ENCODE data around the gene SS18L1.

DNA sequence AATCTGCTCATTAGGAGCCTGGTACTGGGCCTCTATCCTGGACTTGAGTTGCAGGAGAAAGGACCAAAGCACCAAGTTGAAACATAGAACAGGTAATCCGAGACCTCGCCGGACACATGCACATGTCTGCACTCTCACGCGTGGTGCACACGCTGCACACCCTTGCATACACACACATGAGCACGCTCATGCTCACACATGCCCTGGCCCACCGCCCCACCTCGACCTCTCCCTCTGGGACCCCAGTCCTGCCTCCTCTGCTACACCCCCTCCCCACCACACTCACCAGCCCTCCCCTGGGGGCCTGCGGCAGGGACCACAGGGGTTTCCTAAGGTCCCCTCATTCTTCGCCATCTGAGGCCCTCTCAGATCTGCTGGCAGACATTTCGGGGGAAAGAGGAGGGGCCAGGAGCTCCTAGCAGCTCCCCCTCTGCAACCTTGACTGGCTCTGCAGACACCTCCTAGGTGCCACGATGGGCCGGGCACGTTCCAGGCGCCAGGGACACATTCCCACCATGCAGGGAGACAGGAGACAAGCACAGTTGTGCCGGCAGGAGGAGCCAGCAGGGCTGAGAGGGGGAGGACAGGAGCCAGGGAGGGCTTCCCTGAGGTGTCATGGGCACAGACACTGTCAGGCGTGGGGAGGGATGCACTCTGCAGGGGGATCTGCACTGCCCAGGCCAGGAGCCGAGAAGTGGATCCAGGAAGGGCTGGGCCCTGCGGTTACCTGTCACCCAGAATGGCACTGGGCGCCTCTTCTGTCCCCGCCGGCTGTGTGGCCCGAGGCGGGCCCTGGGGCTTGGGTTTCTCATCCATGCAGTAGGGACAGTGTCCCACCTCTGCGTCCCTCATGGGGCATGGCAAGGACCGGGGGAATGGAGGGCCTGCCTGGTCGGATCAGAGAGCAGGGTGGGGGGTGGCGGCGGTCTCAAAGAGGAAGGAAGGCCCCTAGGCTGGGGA, 46.9 kb upstream of the SS18L1 start:
- TF ChIP-seq, protein P1, sequence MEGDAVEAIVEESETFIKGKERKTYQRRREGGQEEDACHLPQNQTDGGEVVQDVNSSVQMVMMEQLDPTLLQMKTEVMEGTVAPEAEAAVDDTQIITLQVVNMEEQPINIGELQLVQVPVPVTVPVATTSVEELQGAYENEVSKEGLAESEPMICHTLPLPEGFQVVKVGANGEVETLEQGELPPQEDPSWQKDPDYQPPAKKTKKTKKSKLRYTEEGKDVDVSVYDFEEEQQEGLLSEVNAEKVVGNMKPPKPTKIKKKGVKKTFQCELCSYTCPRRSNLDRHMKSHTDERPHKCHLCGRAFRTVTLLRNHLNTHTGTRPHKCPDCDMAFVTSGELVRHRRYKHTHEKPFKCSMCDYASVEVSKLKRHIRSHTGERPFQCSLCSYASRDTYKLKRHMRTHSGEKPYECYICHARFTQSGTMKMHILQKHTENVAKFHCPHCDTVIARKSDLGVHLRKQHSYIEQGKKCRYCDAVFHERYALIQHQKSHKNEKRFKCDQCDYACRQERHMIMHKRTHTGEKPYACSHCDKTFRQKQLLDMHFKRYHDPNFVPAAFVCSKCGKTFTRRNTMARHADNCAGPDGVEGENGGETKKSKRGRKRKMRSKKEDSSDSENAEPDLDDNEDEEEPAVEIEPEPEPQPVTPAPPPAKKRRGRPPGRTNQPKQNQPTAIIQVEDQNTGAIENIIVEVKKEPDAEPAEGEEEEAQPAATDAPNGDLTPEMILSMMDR (IDR thresholded peaks at IDR 0.05) = no peak
- TF ChIP-seq, protein P2, sequence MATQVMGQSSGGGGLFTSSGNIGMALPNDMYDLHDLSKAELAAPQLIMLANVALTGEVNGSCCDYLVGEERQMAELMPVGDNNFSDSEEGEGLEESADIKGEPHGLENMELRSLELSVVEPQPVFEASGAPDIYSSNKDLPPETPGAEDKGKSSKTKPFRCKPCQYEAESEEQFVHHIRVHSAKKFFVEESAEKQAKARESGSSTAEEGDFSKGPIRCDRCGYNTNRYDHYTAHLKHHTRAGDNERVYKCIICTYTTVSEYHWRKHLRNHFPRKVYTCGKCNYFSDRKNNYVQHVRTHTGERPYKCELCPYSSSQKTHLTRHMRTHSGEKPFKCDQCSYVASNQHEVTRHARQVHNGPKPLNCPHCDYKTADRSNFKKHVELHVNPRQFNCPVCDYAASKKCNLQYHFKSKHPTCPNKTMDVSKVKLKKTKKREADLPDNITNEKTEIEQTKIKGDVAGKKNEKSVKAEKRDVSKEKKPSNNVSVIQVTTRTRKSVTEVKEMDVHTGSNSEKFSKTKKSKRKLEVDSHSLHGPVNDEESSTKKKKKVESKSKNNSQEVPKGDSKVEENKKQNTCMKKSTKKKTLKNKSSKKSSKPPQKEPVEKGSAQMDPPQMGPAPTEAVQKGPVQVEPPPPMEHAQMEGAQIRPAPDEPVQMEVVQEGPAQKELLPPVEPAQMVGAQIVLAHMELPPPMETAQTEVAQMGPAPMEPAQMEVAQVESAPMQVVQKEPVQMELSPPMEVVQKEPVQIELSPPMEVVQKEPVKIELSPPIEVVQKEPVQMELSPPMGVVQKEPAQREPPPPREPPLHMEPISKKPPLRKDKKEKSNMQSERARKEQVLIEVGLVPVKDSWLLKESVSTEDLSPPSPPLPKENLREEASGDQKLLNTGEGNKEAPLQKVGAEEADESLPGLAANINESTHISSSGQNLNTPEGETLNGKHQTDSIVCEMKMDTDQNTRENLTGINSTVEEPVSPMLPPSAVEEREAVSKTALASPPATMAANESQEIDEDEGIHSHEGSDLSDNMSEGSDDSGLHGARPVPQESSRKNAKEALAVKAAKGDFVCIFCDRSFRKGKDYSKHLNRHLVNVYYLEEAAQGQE (IDR thresholded peaks at IDR 0.05; ENCODE audit: low read depth, low read length) = no peak
- no peak for TF ChIP-seq EP300 (IDR thresholded peaks at IDR 0.05; ENCODE audit: borderline replicate concordance in 1 of 2, low read depth in 1 of 2, low read length in 1 of 2)
- TF ChIP-seq RAD21 (IDR thresholded peaks at IDR 0.05; ENCODE audit: low read length) = no peak
- no peak for TF ChIP-seq TCF12 (IDR thresholded peaks at IDR 0.05)

All from SK-N-SH (cell line).